K562 (cell line): ENCODE measurements around the gene ZFAND3. TPM values are rescaled to one million over a fixed set of nuclear protein-coding genes. Genes with fewer than 3 reads are reported as not detected.

Source experiments
- ARID3B ChIP-seq: fragments of 250-450 bp; sonication (Bioruptor Pico); IDR thresholded peaks from 2 replicates; pipeline ENCODE4 v1.4.0; 2020; ENCODE audit warnings: borderline replicate concordance
- CSDE1 ChIP-seq, 2 experiments: fragments of 450-650 bp; IDR thresholded peaks; 2 replicates each; pipeline ENCODE4 v1.6.1; 2016; ENCODE audit warnings: mild to moderate bottlenecking in 1 of 2
- DNMT1 ChIP-seq: fragments of 450-650 bp; IDR thresholded peaks from 2 replicates; pipeline ENCODE4 v1.6.1; 2016; ENCODE audit warnings: antibody characterized with exemption, mild to moderate bottlenecking
- HDAC3 ChIP-seq: fragments of 450-650 bp; IDR thresholded peaks from 2 replicates; pipeline ENCODE4 v1.6.1; 2018; ENCODE audit warnings: borderline replicate concordance, mild to moderate bottlenecking, moderate library complexity; ENCODE audit not compliant: partially characterized antibody
- MTA1 ChIP-seq: fragments of 450-650 bp; IDR thresholded peaks from 2 replicates; pipeline ENCODE4 v1.6.1; 2017; ENCODE audit warnings: borderline replicate concordance
- MTA2 ChIP-seq: fragments of 450-650 bp; IDR thresholded peaks from 2 replicates; pipeline ENCODE4 v1.6.1; 2016; ENCODE audit warnings: low read depth
- NONO ChIP-seq, 2 experiments: fragments of 200-400 bp in 1 of 2; fragments of 450-650 bp in 1 of 2; formaldehyde crosslinking in 1 of 2; IDR thresholded peaks; 2 replicates each; pipeline ENCODE4 v1.6.1; 2017; ENCODE audit warnings: low read depth in 2 of 2, mild to moderate bottlenecking in 2 of 2, moderate library complexity in 2 of 2, low read length in 1 of 2
- PHB2 ChIP-seq: fragments of 450-650 bp; IDR thresholded peaks from 2 replicates; pipeline ENCODE4 v1.6.1; 2017; ENCODE audit warnings: low read depth
- PHF8 ChIP-seq: fragments of 200-600 bp; sonication (generic); IDR thresholded peaks from 2 replicates; pipeline ENCODE4 v1.6.1; 2012; ENCODE audit warnings: mixed run types, mild to moderate bottlenecking, inconsistent platforms, low read length, moderate library complexity, borderline replicate concordance
- RBM15 ChIP-seq: fragments of 200-400 bp; formaldehyde crosslinking; IDR thresholded peaks from 2 replicates; pipeline ENCODE4 v1.6.1; 2018; ENCODE audit warnings: mild to moderate bottlenecking, low read length, moderate library complexity; ENCODE audit not compliant: insufficient read depth
- SIN3A ChIP-seq, 2 experiments: fragments of 150-350 bp in 1 of 2; IDR thresholded peaks; 2 replicates each; pipeline ENCODE4 v1.6.1; 2011 to 2016; ENCODE audit warnings: borderline replicate concordance in 2 of 2, low read depth in 2 of 2, low read length in 2 of 2, mild to moderate bottlenecking in 2 of 2, moderate library complexity in 2 of 2; ENCODE audit not compliant: control insufficient read depth in 1 of 2
- SMARCB1 ChIP-seq: IDR thresholded peaks from 2 replicates; pipeline ENCODE4 v1.6.1; 2011; ENCODE audit warnings: improper control_type of control experiment, low read depth; ENCODE audit not compliant: insufficient read length
- TAF1 ChIP-seq: IDR thresholded peaks from 2 replicates; pipeline ENCODE4 v1.6.1; 2011; ENCODE audit warnings: mild to moderate bottlenecking, low read length, moderate library complexity; ENCODE audit not compliant: insufficient read depth, control insufficient read depth, severe bottlenecking; ENCODE audit errors: extremely low read depth
- TBL1XR1 ChIP-seq, 2 experiments: IDR thresholded peaks; 2 replicates each; pipeline ENCODE4 v1.6.1; 2012; ENCODE audit warnings: improper control_type of control experiment in 2 of 2, low read length in 2 of 2, mild to moderate bottlenecking in 1 of 2
- TCF3 ChIP-seq: sonication (generic); formaldehyde crosslinking; IDR thresholded peaks from 2 replicates; pipeline ENCODE4 v1.4.0; 2020; ENCODE audit warnings: mild to moderate bottlenecking, missing genetic modification reagents
- TSC22D4 ChIP-seq: fragments of 450-650 bp; IDR thresholded peaks from 2 replicates; pipeline ENCODE4 v1.6.1; 2016; ENCODE audit warnings: missing genetic modification characterization, missing biosample characterization, control low read depth
- ZBTB12 ChIP-seq: fragments of 250-450 bp; sonication (Bioruptor Pico); IDR thresholded peaks from 2 replicates; pipeline ENCODE4 v1.4.0; 2020
- ZNF121 ChIP-seq: sonication (generic); formaldehyde crosslinking; conservative IDR thresholded peaks from 2 replicates; pipeline ENCODE4 v1.8.0; 2022; ENCODE audit warnings: missing genetic modification reagents
- ZNF146 ChIP-seq: IDR thresholded peaks from one replicate; pipeline ENCODE4 v1.6.1; 2018; ENCODE audit warnings: missing compliant biosample characterization; ENCODE audit not compliant: unreplicated experiment
- ZNF512 ChIP-seq: IDR thresholded peaks from 2 replicates; pipeline ENCODE4 v1.6.1; 2016; ENCODE audit warnings: missing genetic modification characterization, missing compliant biosample characterization
- ZNF57 ChIP-seq: fragments of 450-650 bp; formaldehyde crosslinking; IDR thresholded peaks from 2 replicates; pipeline ENCODE4 v1.4.0; 2020; ENCODE audit warnings: mild to moderate bottlenecking, moderate library complexity
- ZNF764 ChIP-seq: fragments of 250-450 bp; sonication (Bioruptor Pico); IDR thresholded peaks from 2 replicates; pipeline ENCODE4 v1.4.0; 2020; ENCODE audit warnings: low read depth, mild to moderate bottlenecking, moderate library complexity
- ZNF766 ChIP-seq: fragments of 200-800 bp; sonication (Bioruptor generic); conservative IDR thresholded peaks from 2 replicates; pipeline ENCODE4 v1.6.1; 2016; ENCODE audit warnings: missing genetic modification characterization, missing compliant biosample characterization
- polyA plus RNA-seq, 8 experiments: library from polyadenylated mRNA; depleted of rRNA in 4 of 8; stranded (reverse) in 5 of 8; unstranded in 3 of 8; fragments of >200 nt; fragmentation: Nextera tagmentation in 2 of 8; fragmentation: Illumina TruSeq in 1 of 8; extraction: Ambion mirVana in 2 of 8; extraction: Trizol in 1 of 8; gene quantifications; 2 replicates each; pipeline versions ENCODE4 v1.2.1 to v1.2.3, GENCODE V29; 2011 to 2014; ENCODE audit warnings: inconsistent platforms in 1 of 8, missing spikeins in 1 of 8
- total RNA-seq, 7 experiments: library from RNA; depleted of rRNA in 6 of 7; stranded (reverse); fragments of >200 nt in 6 of 7; fragmentation: Illumina TruSeq in 2 of 7; extraction: Trizol in 2 of 7; gene quantifications; 2 replicates each; pipeline versions ENCODE4 v1.2.1 to v1.2.3, GENCODE V29; 2011 to 2021; ENCODE audit warnings: low replicate concordance in 1 of 7
- TF ChIP-seq, protein P1 (sequence below): sonication (generic); formaldehyde crosslinking; IDR thresholded peaks from 2 replicates; pipeline ENCODE4 v1.8.0; 2022; ENCODE audit warnings: mild to moderate bottlenecking, missing genetic modification reagents

ZFAND3 gene
- total and polyA plus RNA-seq, 9 of the 15 experiments (the other 6 are each of a cell fraction or from before 2014, with no cell fraction given), result 0.81 to 26.6 (median 11.8) TPM

GRCh38 chr6:37819177-37819801 is at the start of gene ZFAND3 (continued):
- no peak for TF ChIP-seq MTA1
- TF ChIP-seq TCF3 (CRISPR knock-in tag), result no peak
- no peak for TF ChIP-seq ZNF57
- TF ChIP-seq TAF1, result no peak
- TF ChIP-seq ZNF766 (CRISPR knock-in tag), result peak; percentile 62; the same call in 1 of the 2 replicates
- TF ChIP-seq PHF8, result peak; percentile 23; the same call in 1 of the 2 replicates
- TF ChIP-seq MTA2, result no peak
- no peak for TF ChIP-seq DNMT1
- peak in 1 of 2 experiments; percentile 99; a peak in 2 of 4 replicates for TF ChIP-seq NONO (IDR thresholded peaks at IDR 0.05; ENCODE audit: low read depth in 2 of 2, low read length in 1 of 2)
- TF ChIP-seq ZNF146 (CRISPR knock-in tag), result no peak
- peak; percentile 61 for TF ChIP-seq HDAC3
- no peak for TF ChIP-seq ZNF764 (CRISPR knock-in tag)
- no peak for TF ChIP-seq PHB2
- no peak for TF ChIP-seq RBM15
- TF ChIP-seq TBL1XR1 (IDR thresholded peaks at IDR 0.05; ENCODE audit: low read length in 2 of 2), result no peak; a peak in 1 of 4 replicates
- no peak for TF ChIP-seq SMARCB1
- TF ChIP-seq ARID3B (CRISPR knock-in tag), result no peak
- peak; percentile 80 to 98; a peak in 3 of 4 replicates for TF ChIP-seq SIN3A (IDR thresholded peaks at IDR 0.05; ENCODE audit: borderline replicate concordance in 2 of 2, control insufficient read depth in 1 of 2, low read depth in 2 of 2, low read length in 2 of 2)
- TF ChIP-seq CSDE1 (IDR thresholded peaks at IDR 0.05), result no peak
- TF ChIP-seq ZNF512 (tag), result no peak
- TF ChIP-seq ZNF121, result no peak
- TF ChIP-seq ZBTB12 (CRISPR knock-in tag), result no peak
- TF ChIP-seq TSC22D4 (tag), result no peak
- TF ChIP-seq, protein P1, sequence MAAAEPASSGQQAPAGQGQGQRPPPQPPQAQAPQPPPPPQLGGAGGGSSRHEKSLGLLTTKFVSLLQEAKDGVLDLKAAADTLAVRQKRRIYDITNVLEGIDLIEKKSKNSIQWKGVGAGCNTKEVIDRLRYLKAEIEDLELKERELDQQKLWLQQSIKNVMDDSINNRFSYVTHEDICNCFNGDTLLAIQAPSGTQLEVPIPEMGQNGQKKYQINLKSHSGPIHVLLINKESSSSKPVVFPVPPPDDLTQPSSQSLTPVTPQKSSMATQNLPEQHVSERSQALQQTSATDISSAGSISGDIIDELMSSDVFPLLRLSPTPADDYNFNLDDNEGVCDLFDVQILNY (CRISPR knock-in tag), result no peak
